GM12892 (cell line): ENCODE data around the gene CHST4.
"Not testable (repeated sequence)": the region's sequence is repeated elsewhere in the genome, so short reads cannot be mapped to it uniquely, and the experiment has no call there.

Experiments
- DNase-seq: peaks from one replicate; pipeline ENCODE4 v3.0.0; 2011; ENCODE audit not compliant: insufficient read length
- FAIRE-seq: peaks from 2 replicates; lab custom pipeline; 2011; peaks lifted over from hg19 to GRCh38; lab: Jason Lieb, UNC
- POLR2A ChIP-seq: IDR thresholded peaks from 2 replicates; pipeline ENCODE4 v1.6.1; 2011; ENCODE audit warnings: low read depth, low read length, control low read depth
- POLR2AphosphoS5 ChIP-seq: IDR thresholded peaks from 2 replicates; pipeline ENCODE4 v1.6.1; 2011; ENCODE audit warnings: low read depth, low read length, control low read depth
- TAF1 ChIP-seq: IDR thresholded peaks from 2 replicates; pipeline ENCODE4 v1.6.1; 2011; ENCODE audit warnings: low read depth, mild to moderate bottlenecking, control low read depth, low read length, borderline replicate concordance

The CHST4 gene

DNA sequence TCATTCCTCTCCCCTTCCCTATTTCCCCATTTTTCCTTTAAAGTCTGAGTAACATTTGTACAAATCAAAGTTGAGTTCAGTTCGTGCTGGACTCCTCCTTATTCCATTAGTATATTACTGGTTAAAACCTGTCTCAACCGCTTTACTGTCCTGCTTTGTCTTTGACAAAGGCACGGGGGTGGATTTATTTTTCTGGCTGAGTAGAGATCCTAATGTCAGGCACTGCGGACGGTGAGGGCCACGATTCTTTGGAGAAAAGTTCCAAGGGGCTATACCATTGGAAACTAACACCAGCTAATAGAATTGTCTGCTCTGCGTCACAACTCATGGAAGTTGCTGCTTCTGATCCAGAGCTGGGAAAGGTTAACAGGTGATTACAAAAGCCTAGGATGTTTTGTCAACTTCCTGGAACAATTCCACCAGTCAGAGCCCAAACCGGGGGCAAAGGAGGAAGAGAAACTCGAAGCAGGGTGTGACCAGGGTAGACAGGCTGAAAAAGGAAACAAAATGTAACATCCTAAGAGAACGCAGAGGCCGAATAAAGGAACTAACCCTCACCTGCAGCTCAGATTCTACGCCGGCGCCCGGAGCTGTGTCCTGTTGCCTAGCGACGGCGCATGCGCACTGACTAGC, 38.2 kb downstream of the CHST4 start:
- FAIRE-seq: peak; percentile 97
- DNase-seq: no peak
- no peak for TF ChIP-seq TAF1
- TF ChIP-seq POLR2AphosphoS5: no peak
- no peak for TF ChIP-seq POLR2A

DNA sequence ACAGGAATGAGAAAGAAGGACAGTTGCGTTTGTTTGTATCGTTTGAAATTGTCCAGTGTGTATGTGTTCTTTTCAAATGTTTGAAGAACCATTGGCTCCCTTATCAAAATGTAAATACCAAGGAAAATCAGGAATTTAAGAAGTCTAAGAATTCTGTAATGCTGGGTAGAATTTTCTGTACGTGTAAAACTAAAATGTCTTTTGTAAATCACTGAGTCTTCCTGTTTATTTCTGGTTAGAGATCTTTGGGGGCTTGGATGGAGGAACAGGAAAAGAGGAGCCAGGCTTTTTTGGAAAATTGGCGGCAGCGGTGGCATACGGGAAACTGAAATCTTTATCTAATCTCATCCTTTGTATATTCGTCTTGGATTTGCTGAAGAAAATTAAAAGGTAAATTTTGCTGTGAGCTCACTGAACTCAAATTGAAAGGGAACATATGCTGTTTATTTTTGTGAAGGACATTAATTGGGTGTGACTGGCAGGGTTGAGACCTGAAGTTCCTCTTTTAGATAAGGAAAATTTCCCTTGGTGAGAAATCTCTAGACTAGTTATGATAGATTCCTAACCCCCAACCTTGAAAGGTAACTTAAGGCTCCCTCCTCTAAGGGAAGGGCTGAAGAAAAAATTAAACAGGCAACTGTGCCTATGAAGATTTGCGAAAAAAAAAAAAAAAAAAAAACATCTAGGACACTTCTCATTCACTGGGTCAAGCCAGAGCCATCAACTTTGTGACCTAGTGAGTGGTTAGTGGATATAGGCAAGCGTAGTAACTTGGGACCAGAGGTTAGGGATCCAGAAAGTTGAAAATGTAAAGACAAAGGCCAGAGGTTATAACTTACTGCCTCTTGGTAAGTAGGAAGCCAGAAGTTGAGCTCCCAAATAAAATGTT, 39.8 kb downstream of the CHST4 start:
- no peak for DNase-seq
- TF ChIP-seq POLR2AphosphoS5 (no peak), POLR2A (no peak), TAF1 (no peak)
- no peak for FAIRE-seq

DNA sequence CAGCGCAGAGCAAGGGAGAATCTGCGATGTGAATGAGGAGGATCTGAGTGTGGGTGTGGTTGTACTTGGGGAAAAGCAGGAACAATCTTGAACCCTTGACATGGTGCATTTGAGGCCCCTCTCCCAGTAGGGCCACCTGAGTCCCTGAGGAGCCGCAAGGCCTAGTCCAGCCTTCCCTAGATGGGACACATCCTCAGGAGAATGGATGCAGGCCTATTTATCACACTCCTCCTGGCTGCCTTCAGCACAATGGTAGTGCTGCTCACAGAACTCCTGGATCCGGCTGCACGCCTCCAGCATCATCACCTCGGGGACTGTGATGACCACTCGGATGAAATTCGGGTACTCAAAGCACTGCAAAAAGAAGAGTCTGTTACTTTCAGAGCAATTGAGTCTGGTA, 41.7 kb downstream of the CHST4 start:
- DNase-seq (no peak), FAIRE-seq (no peak)
- TF ChIP-seq POLR2AphosphoS5 (no peak), POLR2A (no peak), TAF1 (no peak)

DNA sequence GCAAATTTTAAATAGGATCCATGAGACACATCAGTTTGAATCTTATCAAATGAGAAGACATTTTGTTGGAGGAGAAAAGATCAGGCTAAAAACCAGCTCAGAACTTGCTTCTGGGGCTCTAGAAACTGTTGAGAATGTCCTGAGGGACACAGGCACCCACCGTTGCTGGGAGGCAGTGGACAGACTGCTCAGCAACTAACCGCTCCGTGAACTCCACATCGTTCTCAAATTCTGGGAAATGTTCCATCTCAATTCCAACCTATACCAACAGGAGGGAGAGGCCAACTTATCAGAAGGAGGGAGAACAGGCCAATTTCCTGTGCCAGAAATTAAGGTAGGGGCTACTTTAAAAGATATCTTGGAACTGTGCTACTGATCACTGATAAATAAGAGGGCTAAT, 42.3 kb downstream of the CHST4 start:
- TF ChIP-seq TAF1 (no peak), POLR2A (no peak), POLR2AphosphoS5 (no peak)
- FAIRE-seq (no peak), DNase-seq (no peak)

DNA sequence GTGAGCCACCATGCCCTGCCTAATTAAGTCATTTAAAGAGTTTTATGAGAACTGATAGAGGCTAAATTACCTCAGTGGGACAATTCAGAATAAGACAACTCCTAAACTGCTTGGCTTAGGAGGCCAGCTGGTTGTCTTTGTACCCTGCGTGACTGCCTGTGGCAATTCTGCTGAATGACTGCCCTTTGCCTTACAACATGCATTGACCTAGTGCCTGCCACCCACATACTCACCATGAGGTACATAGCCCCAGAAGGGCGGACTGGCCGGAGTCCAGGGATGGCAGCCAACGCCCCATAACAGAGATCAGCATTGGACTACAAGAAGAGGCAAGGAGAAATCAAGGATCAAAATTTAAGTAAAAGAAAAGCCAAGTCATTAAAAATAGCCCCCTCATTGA, 43.4 kb downstream of the CHST4 start:
- no peak for TF ChIP-seq TAF1
- no peak for TF ChIP-seq POLR2A
- TF ChIP-seq POLR2AphosphoS5: no peak
- no peak for DNase-seq
- no peak for FAIRE-seq

- TF ChIP-seq POLR2A: no peak
- TF ChIP-seq POLR2AphosphoS5: no peak
- TF ChIP-seq TAF1: no peak
- no peak for DNase-seq
- FAIRE-seq: no peak
Observed at GRCh38 chr16:71570144-71570543, 43.9 kb downstream of the CHST4 start.

- FAIRE-seq (no peak), DNase-seq (no peak)
- no peak for TF ChIP-seq POLR2AphosphoS5
- no peak for TF ChIP-seq POLR2A
- no peak for TF ChIP-seq TAF1
Observed at GRCh38 chr16:71572497-71573116, 46.4 kb downstream of the CHST4 start.

DNA sequence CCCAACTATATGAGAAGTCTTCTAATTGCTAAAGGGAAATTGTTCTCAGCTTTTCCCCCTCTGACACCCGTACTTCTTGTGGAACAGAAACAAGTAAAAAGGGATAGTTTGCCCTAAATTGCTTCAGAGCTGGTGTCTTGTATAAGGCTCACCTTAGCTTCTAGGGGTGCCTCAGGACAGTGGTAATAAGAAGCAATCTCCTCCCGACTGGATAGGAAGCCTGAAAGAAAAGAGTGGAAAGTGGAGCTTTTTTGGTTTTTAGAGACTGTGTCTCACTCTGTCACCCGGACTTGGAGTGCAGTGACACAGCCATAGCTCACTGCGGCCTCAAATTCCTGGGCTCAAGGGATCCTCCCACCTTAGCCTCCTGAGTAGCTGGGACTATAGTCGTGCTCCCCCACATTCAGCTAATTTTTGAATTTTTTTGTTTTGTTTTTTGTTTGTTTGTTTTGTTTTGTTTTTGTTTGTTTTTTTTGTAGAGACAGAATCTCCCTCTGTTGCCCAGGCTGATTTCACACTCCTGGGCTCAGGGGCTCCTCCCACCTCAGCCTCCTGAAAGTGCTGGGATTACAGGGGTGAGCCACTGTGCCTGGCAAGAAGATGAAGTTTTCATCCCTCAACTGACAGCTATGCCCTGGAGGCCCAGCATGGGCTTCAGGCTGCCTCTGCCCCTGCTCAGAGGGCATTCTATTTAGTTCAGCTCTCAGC, 47.3 kb downstream of the CHST4 start:
- no peak for DNase-seq
- TF ChIP-seq POLR2AphosphoS5 (no peak), TAF1 (no peak), POLR2A (no peak)
- FAIRE-seq: no peak

DNA sequence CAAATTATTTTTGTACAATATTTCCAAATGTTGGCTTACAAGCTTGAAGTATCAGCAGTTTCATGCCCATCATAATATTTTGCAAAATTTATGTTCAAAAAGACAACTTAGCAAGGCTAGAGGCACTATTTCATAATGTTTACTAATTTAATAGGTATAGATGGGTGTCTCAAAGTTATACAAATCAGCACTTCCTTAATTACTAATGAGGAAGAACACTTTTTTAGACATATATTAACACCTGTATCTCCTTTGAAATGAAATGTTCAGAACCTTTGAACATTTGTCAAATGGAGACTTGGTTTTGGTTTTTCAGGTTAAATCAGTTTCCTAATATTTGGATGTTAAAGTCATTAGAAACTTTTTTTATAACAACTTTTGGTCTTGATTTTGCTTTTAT, 48.5 kb downstream of the CHST4 start:
- no peak for DNase-seq
- TF ChIP-seq TAF1: no peak
- no peak for TF ChIP-seq POLR2AphosphoS5
- no peak for TF ChIP-seq POLR2A
- FAIRE-seq: no peak

- no peak for TF ChIP-seq POLR2A
- TF ChIP-seq POLR2AphosphoS5: no peak
- no peak for TF ChIP-seq TAF1
- no peak for DNase-seq
- no peak for FAIRE-seq
Observed at GRCh38 chr16:71576971-71577370, 50.7 kb downstream of the CHST4 start, which contains the start of gene TAT. Gene TAT, minus strand, starts transcription at chr16:71577092. Its CDS starts 677 bp downstream, at chr16:71576415.

GRCh38 chr16:71582553-71582848, 56.3 kb downstream of the CHST4 start:
- not testable (repeated sequence) for FAIRE-seq, DNase-seq
